Ovary (tissue), 3 donors: ENCODE measurements around the gene TOPAZ1.

ENCODE experiments used
- EP300 ChIP-seq: sonication (generic); formaldehyde crosslinking; IDR thresholded peaks from one replicate; pipeline ENCODE4 v1.6.1; 2017; ENCODE audit warnings: antibody characterized with exemption
- TF ChIP-seq, protein P1 (sequence below), 3 donors: fragments of 450-650 bp in 2 of 3; fragments of 200-600 bp in 1 of 3; IDR thresholded peaks; one replicate each; pipeline versions ENCODE4 v1.5.1 to v1.8.0; 2016 to 2022; ENCODE audit warnings: antibody characterized with exemption in 3 of 3, mild to moderate bottlenecking in 1 of 3
- donor health status: DM: no; HTN: no; CAD: no.

DNA sequence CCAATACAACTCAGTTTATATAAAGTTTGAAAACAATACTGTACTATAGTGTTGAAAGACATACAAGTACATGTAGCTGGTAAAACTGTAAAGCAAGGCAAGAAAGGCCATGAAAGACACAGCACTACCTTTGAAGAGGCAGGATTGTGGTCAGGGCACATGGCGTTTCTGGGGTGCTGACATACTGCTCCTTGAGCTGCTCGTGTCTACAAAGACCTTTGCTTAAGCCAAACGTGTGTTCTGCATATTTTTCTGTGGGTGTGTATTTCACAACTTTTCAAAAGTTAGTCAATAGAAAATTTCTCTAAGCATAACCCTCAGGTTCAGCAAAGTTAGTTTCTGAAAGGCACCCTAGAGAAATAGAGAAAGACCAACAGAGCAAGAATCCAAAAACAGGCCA lies 14.1 kb upstream of the TOPAZ1 start:
- TF ChIP-seq, protein P1, sequence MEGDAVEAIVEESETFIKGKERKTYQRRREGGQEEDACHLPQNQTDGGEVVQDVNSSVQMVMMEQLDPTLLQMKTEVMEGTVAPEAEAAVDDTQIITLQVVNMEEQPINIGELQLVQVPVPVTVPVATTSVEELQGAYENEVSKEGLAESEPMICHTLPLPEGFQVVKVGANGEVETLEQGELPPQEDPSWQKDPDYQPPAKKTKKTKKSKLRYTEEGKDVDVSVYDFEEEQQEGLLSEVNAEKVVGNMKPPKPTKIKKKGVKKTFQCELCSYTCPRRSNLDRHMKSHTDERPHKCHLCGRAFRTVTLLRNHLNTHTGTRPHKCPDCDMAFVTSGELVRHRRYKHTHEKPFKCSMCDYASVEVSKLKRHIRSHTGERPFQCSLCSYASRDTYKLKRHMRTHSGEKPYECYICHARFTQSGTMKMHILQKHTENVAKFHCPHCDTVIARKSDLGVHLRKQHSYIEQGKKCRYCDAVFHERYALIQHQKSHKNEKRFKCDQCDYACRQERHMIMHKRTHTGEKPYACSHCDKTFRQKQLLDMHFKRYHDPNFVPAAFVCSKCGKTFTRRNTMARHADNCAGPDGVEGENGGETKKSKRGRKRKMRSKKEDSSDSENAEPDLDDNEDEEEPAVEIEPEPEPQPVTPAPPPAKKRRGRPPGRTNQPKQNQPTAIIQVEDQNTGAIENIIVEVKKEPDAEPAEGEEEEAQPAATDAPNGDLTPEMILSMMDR (IDR thresholded peaks at IDR 0.05): no peak
- TF ChIP-seq EP300: no peak
